Tongue (tissue), 2 donors: ENCODE data around the gene KCNJ4. TPM values are rescaled to one million over a fixed set of nuclear protein-coding genes. Genes with fewer than 3 reads are reported as not detected.
"Not testable (repeated sequence)": the region's sequence is repeated elsewhere in the genome, so short reads cannot be mapped to it uniquely, and the experiment has no call there.

ENCODE experiments used
- DNase-seq: peaks from one replicate; pipeline ENCODE4 v3.0.0-alpha.2; 2015
- total RNA-seq: library from RNA; depleted of rRNA; stranded (reverse); fragments of >200 nt; gene quantifications from one replicate; pipeline ENCODE4 v1.2.3, GENCODE V29; 2014

KCNJ4 gene
- total RNA-seq, 1 donor from 2014 or later, result not detected

DNA sequence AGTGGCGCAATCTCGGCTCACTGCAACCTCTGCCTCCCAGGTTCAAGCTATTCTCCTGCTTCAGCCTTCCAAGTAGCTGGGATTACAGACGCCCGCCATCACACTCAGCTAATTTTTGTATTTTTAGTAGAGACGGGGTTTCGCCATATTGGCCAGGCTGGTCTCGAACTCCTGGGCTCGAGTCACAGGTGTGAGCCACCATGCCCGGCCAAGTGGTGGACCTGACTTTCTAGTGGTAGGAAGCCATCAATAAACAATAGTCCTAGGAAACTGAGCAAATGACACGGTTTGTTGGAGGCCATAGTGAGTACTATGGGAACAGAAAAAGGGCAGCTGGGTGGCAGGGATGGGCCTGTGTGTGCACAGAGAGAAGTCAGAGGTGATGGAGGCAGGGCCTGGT lies 15.2 kb upstream of the KCNJ4 start:
- DNase-seq, result not testable (repeated sequence)

DNA sequence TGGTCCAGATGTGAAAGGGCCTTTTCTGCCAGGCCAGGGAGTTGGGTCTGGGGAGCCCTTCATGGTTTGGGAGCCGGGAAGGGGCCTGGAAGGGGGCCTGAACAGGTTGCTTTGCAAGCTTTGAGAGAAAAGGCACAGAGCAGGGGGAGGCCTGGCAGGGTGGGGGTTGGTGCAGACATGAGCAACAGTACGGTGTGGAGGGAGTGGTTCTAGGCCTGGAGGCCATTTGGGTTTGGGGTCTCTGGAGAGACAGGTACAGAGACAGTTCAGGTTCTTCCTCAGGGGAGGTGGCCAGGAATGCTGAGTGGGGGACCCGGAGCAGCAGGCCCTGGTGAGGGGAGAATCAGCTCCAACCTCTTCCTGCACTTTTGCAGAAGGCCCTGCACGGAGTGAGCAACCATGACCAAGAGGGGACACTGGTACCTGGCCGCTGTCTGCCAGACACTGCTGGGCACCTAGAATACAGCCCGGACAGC lies 14.3 kb upstream of the KCNJ4 start:
- DNase-seq, result no peak

DNA sequence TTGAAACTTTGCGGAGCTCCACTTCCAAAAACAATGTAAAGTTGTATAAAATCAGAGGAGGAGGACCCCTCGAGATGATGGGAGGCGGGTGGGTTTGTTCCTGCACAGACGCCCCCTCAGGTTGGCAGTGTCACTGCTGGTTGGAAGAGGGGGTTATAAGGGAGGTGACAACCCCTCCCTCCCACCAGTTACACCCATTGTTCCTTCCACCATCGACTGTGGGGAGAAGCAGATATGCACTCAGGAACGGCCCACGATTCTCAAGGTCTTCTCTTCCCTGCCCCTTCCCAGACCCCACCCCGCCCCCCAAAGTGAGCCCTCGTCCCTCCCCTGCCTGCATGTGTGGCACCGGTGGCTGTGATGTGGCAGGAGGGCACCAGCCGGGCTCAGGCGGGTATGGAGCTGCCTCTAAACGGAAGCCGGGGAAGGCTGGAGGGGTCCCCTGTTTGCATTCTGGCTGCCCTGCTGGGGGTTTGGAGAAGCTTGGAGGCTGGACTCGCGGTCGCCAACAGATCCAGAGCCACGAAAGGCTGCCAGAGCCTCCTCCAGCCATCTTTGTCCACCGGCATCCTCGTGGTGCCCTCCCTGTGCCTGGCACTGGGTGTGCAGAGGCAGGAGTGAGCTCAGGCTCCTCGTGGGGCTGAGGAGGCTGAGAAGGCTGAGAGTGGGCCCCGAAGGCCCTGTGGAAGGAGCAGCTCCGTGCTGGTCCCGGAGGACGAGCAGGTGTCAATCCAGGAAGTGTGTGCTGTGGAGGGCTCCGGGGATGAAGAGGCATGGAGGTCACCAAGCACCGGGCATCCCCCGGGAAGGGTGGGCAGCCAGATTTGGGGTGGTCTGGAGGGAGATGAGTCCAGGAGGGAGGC lies 13.7 kb upstream of the KCNJ4 start:
- no peak for DNase-seq

DNA sequence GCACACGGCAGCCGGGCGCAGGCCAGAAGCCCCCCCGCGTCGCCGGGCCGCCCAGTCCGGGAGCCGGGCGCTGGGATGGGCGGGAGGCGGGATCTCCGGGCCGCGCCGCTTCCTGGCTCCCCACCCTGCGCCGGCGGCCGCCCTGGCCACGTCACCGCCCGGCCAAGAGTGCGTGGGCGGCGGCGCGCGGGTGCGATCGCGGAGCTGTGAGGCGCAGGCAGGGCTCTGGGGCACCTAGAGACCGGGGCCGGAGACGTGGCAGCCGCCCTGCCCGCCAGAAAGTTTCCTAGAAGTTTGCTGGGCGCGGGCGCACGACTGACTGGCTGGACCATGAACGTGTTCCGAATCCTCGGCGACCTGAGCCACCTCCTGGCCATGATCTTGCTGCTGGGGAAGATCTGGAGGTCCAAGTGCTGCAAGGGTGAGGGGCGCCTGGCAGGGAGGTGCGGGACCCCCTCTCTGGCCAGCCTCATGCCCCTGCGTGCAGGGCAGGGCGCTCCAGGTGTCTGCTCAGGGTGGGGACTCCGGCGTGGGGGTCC lies 13.0 kb upstream of the KCNJ4 start, which contains the start of gene KDELR3:
KDELR3 (plus strand) TSS at position 193 of the 539 bp plus-strand sequence; CDS start at position 331, 138 bp downstream.
- peak; percentile 68 for DNase-seq

DNA sequence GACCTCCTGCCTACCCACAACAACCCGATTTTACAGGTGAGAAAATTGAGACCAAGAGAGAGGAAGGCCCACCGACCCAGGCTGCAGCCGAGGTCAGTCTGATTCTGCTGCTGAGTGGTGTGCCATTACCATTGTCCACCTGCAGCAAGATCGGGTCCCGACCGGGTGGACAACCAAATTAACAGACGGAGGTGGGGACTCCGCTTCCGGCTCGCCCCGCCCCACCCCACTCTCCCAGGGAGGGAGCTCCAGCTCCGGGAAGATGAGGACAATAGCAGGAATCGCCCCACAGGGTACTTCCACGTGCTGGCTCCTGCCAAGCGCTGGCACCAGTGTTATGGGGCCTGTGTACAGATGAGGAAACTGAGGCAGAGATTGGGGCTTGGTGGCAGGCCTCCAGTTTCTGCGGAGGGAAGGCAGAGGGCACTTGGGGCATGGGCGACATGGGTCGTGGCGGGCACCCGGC lies 12.5 kb upstream of the KCNJ4 start:
- no peak for DNase-seq

DNA sequence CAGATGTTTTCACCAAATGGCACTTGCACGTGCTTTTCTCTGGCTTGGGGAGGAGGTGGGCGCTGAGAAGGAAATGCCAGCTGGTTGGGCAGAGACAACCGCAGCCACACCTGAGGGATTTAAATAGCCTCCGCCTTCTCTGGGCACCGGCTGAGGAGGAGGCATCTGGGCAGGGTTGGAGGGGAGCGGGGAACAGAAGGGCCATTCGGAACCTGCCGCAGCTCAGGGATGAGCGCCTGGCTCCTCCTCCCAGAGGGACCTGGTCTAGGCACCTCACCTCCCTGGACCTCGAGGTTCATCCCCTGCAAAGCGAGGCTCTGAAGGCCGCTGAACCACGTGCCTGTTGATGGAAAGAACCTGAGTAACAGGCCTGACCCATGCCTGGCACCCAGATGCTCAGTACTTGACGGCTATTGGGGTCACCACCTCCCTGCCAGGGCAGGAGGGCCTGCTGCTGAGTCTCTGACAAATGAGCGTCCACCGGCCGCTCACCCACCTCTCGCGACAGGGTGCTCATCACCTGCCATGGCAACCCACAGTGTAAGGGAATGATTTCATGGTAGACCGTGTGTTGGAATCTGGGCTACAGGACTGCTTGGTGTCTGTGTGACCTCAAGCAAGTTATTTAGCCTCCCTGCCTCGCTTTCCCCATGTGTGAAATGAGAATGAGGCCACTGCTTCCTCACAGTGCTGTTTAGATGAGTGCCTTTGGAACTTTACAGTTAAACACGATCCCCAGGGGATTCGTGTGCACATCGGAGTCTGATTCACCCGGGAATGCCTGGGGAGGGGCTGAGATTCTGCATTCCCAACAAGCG lies 10.9 kb upstream of the KCNJ4 start:
- DNase-seq, result no peak

DNA sequence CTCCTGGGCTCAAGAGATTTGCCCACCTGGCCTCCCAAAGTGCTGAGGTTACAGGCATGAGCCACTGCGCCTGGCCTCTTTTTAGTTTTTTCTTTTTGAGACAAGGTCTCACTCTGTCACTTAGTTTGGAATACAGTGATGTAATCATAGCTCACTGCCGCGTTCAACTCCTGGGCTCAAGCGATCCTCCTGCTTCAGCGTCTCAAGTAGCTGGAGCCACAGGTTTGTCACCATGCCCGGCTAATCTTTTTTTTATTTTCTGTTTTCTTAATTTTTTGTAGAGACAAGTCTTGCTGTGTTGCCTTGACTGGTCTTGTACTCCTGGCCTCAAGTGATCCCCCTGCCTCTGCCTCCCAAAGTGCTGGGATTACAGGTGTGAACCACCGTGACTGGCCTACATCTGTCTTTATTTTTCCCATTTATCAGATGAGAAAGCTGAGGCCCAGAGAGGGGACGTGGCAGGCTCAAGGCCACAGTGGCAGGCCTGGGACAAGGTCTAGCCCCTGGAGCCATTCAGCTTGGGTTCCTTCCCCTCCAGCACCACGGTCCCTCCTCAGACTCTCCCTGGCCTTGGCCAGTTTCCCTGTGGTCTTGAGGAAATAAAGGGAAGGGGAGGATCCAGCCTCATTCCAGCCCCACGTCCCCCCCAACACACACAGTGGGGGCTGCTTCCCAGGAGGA lies 10.1 kb upstream of the KCNJ4 start:
- DNase-seq, result no peak

DNA sequence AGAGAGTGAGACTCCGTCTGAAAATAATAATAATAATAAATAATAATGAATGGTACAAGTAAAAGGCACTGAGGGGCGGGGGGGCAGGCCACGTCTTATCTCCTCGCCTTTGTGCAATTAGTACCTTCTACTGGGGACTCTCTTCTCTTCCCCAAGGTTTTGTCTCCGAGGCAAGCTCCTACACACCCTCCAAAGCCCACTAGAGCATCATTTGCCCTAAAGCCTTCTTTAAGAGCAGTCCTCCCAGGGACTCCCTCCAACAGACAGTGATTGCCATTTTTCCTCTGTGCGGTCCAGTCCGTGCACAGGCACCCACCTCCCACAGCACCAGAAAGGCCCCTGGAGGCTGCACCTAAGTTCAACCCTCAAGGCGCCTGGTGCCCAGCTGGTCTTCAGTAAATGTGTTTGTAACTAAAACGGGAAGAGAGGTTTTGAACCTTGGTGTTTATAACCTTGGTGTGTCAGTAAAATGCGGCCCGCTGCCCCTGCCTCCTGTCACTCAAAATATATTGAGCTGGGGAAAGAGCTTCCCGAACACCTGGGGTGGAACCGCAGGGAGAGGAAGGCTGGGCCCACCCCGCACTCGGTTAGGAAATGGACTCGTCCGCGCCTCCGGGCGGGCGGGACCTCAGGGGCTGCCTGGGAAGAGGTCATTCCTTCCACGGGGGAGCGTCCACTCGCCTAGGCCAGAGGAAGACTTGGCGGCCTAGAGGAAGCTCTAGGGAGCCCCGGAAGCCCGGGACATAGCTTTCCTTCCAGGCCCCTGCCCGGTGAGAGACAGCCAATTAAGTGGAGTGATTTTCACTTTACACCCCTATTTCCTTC lies 8.2 kb upstream of the KCNJ4 start:
- no peak for DNase-seq

DNA sequence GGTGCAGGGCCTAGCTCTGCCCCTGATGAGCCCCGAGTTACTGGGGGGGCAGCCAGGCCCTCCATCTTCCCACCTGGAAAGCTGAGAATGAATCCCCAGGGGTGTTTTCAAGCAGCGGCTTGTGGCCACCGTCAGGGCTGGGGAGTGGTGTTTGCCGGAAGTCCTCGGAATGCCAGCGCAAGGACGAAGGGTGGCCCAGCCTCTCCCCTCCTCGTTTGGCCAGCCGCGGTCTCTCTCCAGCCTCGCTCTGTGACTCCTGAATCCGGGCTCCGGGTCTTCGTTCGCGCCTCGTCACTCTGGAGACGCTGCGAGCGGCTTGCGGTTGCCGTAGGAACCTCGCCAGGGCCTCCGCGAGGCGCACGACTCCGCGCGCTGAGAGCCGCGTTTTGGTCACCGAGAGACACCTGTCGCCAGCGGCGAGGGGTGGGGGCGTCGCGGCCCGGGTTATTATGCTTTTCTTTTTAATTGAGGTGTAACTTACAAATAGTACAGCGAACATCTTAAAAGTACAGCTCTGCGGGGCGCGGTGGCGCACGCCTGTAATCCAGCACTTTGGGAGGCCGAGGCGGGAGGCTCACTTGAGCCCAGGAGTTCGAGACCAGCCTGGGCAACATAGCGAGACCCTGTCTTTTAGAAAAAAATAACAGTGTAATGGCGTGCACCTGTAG lies 6.5 kb upstream of the KCNJ4 start:
- DNase-seq, result peak; percentile 92

DNA sequence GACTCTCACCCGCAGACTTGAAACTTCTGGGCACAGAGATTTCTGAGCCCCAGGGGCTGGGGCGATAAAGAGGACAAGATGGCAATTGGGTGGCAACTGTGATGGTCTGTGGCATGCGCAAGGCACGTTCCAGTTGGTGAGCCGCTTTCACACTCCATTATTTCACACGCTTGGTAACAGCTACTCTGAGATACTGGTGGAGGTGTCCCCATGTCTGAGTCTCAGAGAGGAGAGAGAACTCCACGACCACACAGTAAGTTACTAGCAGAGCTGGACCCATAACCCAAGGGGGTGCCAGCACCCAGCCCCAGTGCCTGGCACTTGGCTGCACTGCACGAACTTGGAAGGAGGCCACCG lies 6.0 kb upstream of the KCNJ4 start:
- no peak for DNase-seq

DNA sequence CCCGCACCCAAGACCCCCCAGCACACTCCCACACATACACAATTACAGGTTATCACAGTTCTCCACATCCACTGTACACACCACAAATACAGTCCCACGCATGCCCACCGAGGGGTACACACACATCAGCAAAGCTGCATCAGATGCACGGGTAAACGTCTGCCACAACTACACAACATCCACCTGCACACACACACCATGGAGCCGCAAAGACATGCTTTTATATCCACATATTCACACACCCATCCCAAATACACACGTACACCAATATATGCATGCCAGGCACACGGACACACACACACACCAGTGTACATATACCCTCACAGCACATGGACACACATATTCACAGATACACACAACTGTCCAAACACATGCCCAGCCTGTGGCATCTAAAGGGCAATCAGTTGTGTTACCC lies 5.4 kb upstream of the KCNJ4 start:
- no peak for DNase-seq

DNA sequence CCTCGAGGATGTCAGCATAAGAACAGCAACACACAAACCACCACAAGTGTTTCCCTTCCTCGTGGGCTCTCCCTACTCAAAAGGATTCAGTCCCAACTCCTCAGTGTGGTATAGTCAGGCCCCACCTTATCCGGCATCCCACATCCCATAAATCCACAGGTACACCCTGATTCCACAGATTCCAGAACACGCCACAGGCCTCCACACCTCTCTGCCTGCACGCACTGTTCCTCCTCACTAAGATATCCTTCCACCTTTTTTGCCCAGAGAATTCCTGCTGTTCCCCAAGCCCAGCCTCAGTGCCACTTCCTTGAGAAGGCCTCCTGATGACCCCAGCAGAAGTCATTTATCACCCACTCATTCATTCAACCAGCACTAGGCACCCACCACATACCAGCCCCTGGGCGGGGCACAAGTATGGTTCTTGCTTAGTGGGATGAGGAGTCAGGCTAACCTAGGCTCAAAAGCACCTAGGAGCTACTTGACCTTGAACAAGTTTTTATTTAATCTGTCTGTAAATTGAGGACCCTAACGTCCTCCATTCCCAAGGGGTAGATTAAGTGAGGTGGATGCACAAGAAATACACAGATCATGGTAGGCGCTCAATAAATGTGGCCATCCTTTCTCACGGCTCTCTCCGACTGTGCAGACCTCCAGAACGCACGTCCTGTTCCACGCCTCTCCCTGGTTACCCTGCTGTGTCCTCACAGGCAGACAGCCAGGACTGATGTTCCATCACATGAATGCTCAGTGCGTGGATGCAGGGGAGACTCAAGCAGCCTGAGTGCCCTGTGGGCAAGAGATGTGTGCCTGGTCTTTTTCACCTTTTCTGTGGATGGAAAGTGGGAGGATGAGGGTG lies 2.1 kb upstream of the KCNJ4 start:
- peak; percentile 35 for DNase-seq

DNA sequence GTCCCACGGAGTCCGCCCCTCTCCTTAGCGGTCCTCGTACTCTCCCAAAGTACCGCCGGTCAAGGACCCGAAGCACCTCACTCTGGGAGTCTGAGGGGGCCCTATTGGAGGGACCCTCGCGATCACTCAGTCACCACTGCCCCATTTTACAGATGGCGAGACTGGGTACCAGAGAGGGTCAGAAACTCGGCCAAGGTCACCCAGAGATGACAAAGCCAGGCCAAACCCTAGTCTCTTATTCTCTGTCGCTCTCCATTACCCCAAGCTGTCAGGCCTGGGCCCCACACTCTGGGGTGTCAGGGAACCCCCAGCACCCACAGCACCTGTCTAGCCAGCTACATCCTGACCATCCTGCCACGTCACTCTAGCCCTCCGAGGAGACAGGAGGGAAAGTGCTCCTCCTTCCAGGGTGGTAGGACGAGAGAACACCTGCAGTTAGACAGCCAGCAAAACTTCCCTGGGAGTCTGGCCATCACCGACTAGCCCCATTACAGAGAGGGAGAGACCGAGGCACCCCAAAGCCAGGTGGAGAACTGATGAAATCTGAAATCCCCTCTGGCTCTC lies 1.4 kb upstream of the KCNJ4 start:
- DNase-seq, result no peak

DNA sequence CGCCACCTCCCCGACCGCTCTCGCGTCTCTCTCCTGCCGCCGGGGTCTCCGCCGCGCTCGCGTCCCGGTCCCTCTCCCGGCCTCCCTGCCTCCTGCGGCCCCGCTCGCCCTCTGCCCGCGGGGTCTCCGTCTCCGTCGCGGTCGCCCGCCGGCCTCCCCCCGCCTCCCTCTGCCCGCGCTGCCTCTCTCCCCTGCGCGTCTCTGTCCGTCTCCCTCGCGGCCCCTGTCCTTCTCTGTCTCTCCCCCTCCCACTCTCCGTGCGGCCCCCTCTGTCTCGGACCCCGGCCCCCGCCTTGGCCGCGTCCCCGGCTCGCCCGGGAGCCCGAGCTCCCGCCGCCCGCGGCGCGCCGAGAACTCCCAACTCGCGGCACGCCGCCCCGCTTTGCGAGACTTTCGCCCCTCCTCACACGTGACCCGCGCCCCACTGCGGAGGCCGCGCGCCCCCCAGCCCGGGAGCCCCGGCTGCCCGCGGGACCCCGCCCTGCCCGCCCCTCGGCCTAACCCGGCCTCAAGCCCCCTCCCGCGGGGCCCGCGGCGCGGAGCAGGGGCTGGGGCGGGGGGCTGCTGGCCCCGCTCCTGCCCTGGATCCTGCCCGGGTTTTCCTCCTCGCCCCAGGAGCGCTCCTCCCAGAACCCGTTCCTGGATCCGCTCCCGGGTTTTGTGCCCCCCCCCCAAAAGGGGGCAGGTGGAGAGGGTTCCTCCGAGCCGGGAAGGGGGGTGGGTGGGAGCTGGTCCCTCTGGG lies 702 bp upstream of the KCNJ4 start:
- peak; percentile 66 for DNase-seq

DNA sequence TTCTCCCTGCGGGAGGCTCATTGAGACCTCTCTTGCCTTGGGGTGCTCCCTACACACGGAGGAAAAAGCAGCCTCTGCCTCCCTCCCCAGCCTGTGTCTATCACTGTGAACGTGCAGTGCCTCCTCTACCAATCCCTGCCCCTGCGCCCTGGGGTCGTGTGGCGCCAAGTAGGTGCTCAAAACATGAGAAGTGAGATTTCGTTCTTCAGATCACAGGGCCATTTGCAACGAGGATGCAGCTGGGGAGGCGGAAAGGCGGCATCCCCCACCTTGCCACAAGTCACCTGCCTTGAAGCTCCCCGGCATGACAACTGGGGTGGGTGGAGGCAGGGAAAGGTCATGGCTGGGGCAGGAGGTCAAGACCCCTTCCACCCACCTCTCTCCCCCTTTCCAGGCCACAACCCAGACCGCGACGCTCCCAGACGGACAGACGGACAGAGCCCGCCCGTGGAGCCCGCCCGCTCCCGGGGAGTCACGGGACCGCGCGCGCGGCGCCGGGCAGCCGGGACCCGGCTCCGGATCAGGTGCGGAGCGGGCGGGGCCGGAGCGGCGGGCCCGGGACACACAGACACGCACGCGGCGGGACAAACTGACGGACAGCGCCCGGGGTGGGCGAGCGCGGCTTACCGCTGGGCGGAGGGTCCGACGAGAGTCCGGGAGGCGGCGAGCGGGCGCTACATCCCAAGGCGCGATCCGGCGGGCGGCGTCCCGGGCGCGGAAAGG lies 485 bp downstream of the KCNJ4 start:
- DNase-seq, result no peak

DNA sequence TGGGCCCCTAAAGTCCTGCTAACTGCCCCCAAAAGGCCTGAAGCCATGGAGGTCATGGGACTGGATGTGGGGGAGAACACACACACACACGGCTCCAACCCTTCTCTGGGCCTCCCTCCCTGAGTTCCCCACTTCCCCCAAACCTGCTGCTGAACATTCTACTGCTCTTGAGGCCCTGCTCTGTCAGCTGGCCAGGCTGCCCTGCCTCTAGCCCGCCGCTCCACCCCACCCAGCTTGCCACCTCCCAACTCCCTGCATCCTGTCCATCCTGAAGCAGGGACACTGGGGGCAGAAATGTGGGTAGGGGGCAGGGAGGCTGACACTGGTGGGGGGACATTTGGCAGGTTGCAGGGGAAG lies 1.0 kb downstream of the KCNJ4 start:
- DNase-seq, result no peak

DNA sequence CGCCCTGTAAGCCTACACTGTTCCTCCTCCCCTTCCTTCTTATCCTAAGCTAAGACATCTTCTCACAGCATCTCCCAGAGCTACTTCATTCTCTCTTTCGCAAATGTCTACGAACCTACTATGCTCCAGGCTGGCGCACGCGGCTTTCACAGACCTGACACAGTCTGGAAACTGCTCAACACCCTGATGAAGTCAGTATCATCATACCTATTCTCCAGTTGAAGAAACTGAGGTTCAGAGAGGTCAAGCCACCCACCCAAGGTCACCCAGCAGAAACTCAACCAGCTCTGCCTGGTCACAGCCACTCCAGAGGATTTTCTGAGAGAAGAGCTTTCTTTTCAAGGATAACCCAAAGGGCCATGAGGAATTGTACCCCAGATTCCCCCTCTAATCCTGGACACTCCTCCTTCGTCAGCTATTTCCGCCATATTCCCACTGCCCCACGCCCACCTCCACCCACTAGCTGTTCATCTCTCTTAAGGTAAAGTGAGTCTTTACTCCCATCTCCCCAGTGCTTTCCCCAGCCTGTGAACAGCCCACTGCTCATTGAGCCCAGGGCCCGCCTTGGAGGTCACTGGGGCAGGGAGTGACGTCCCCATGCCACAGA lies 1.8 kb downstream of the KCNJ4 start:
- no peak for DNase-seq
